GM12891 (cell line): ENCODE measurements around the gene MET.

Experiments used
- DNase-seq: peaks from one replicate; pipeline ENCODE4 v3.0.0; 2011; ENCODE audit warnings: low spot score; ENCODE audit not compliant: insufficient read length
- FAIRE-seq: peaks from 2 replicates; lab custom pipeline; 2011; peaks lifted over from hg19 to GRCh38; lab: Jason Lieb, UNC
- PAX5 ChIP-seq: IDR thresholded peaks from 2 replicates; pipeline ENCODE4 v1.6.1; 2011; ENCODE audit warnings: low read length, moderate library complexity, mild to moderate bottlenecking; ENCODE audit not compliant: insufficient read depth, severe bottlenecking
- POLR2A ChIP-seq: IDR thresholded peaks from 2 replicates; pipeline ENCODE4 v1.6.1; 2011; ENCODE audit warnings: low read depth, low read length, control low read depth
- POLR2AphosphoS5 ChIP-seq: IDR thresholded peaks from 2 replicates; pipeline ENCODE4 v1.6.1; 2011; ENCODE audit warnings: low read depth, low read length, control low read depth
- POU2F2 ChIP-seq: IDR thresholded peaks from 2 replicates; pipeline ENCODE4 v1.6.1; 2011; ENCODE audit warnings: low read depth, mild to moderate bottlenecking, control low read depth, low read length, moderate library complexity
- SPI1 ChIP-seq: IDR thresholded peaks from 2 replicates; pipeline ENCODE4 v1.6.1; 2011; ENCODE audit warnings: low read depth, low read length, control low read depth
- TAF1 ChIP-seq: IDR thresholded peaks from 2 replicates; pipeline ENCODE4 v1.6.1; 2011; ENCODE audit warnings: low read depth, low read length, control low read depth

Gene MET

DNA sequence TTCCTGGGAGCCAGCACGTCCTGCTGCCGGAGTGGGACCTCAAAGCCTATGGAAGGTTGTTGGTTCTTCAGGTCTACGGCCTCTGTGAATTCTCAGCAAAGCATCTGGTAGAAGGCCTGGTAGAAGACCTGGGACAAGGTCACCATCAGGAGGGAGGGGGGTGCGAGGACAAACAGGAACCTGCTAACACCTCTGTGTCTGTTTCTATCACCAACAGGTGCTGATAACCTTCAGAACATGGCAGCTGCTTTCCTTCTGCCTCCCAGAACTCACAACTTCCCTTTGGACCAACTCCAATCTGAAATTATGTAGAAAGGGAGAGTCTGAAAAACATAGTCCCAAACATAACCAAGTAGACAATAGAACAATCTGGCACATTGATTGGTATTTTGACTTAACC is 8.3 kb upstream of the MET start:
- FAIRE-seq, result no peak

DNA sequence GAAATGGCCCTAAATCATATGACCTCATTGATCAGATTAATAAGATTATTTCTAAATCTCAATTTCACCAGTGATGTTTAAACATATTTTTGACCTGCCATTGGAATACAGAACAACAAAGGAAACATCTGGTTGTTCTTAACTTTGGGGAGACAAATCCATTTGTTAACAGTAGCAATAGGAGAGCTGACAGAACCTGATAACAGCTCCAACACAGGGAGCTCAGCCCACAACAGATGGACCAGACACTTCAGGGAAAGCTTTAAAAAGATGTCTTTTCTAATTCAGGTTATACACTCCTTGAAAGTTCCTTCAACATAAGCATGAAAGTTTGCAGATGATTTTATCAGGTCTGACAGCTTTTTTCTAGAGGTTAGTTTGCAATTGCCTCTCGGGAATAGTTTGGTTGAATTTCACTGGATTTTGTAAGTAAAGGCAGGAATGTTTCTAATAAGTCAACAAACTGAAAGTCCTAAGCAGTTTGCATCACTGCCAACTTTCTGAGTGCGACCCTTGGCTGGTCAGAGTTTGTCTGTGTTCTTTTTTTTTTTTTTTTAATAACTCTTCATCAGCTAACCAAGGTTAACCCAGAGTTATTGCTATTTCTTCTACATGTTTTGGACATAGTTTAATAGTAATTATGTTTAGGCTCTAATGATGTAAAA is 6.5 kb upstream of the MET start:
- no peak for FAIRE-seq
- TF ChIP-seq POLR2AphosphoS5 (no peak), POLR2A (no peak), TAF1 (no peak), POU2F2 (no peak), PAX5 (no peak), SPI1 (no peak)

More for the DNA sequence above, 8.3 kb upstream of the MET start:
- no peak for DNase-seq
- no peak for TF ChIP-seq POLR2A
- no peak for TF ChIP-seq PAX5
- no peak for TF ChIP-seq TAF1
- TF ChIP-seq POLR2AphosphoS5, result no peak
- TF ChIP-seq POU2F2, result no peak
- no peak for TF ChIP-seq SPI1

GRCh38 chr7:116669769-116670168 is 2.2 kb upstream of the MET start:
- TF ChIP-seq POLR2AphosphoS5 (no peak), PAX5 (no peak), SPI1 (no peak), POLR2A (no peak), TAF1 (no peak), POU2F2 (no peak)
- FAIRE-seq (no peak), DNase-seq (no peak)

More for the DNA sequence above, 6.5 kb upstream of the MET start:
- no peak for DNase-seq

- no peak for DNase-seq
- FAIRE-seq, result no peak
- TF ChIP-seq POU2F2 (no peak), POLR2AphosphoS5 (no peak), PAX5 (no peak), SPI1 (no peak), TAF1 (no peak), POLR2A (no peak)
These were observed 1.5 kb upstream of the MET start for GRCh38 chr7:116670409-116671015.

DNA sequence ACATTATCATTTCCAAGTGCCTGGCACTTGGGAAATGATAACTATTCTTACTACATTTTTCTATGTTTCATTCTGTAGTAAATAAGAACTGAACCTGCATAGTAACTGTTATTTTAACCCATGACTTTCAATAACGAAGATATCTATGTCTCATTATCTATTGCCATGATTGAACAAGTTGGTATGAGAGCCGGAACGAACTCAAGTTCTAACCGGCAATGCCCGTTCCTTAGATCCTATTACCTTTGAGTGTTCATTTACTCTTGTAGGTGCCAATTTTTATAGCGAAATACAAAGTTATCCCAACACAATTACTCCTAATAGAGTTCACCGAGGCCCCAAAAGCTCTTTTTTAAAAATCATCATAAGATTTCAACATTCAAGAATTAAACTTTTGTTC is 885 bp upstream of the MET start:
- DNase-seq (no peak), FAIRE-seq (no peak)
- no peak for TF ChIP-seq POLR2A
- TF ChIP-seq TAF1, result no peak
- no peak for TF ChIP-seq PAX5
- TF ChIP-seq SPI1, result no peak
- TF ChIP-seq POU2F2, result no peak
- no peak for TF ChIP-seq POLR2AphosphoS5

DNA sequence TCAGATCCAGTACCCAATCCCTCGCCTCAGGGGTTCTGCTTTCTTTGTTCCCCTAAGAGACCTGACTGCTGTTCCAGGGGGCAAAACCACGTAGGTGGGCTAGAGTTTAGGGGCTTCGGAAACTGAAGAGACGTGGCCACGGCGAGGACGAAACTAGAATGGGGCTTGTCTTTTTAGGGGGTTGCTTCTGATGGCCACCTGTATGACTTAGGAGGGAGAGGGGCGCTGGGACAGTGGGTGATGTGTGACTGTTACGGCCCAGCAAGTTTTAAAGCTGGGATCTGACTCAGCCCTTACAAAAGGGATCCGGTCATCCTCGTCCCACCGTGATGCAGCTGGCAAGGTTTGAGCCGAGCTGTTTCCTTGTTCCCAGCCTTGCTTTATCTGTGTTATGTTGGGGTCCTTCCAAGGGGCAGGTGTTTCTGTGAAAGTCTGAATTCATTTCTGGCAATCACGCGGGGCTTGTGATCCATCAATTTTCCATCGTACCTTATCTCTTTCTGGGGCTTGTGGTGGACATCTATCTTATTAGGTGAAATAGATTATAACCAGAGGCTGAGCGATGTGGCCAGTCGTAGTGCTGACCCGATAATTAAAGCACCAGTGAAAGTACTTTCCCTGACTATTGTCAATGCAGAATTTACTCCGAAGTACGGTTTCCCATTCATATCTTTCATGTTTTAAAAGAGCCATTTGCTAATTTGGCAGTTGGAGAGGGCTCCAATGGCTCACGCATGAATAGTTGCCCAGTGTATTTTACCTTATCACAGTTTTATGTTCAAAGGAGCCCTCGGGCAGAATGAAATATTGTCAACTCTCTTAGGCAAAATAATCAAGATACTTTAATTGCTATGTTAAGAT is 830 bp downstream of the MET start:
- FAIRE-seq (no peak), DNase-seq (no peak)
- no peak for TF ChIP-seq SPI1
- TF ChIP-seq POLR2AphosphoS5, result no peak
- TF ChIP-seq TAF1, result no peak
- no peak for TF ChIP-seq POU2F2
- no peak for TF ChIP-seq PAX5
- no peak for TF ChIP-seq POLR2A

GRCh38 chr7:116673457-116673865 is 1.5 kb downstream of the MET start:
- FAIRE-seq, result no peak
- no peak for DNase-seq
- TF ChIP-seq POU2F2, result no peak
- TF ChIP-seq POLR2A, result no peak

DNA sequence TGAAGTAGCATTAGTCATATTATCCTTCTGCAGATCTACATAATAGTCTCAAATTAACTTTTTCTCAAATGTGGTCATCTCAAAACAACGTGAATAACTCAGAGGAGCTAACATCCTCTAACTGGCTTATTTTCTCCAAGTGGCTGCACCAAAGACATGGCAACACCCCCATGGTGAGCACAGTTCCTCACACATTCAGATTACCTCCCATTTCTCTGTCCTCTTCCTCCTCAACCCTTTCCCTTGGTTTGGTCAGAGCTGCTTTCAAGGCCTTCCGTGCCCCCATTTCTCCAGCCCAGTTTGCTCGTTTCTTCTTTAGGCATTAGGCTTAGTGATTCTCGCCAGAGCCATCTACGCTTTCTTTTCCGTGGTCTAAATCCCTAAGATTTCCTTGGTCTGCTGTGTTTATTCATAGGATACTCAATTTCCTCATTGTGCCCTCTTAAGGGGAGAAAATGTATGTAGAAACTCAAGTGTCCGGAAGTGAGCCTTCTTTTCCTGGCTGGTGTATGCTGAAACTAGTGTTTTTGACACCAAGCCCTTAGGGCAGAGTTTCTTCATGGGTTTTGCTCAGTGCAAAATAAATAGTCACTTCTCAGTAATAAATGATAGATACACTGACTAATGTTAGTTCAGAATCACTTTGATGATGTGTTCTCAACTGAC is 2.6 kb downstream of the MET start:
- no peak for FAIRE-seq
- DNase-seq, result no peak
- TF ChIP-seq TAF1, result no peak
- no peak for TF ChIP-seq PAX5
- no peak for TF ChIP-seq POLR2AphosphoS5
- no peak for TF ChIP-seq SPI1
- no peak for TF ChIP-seq POLR2A
- no peak for TF ChIP-seq POU2F2

DNA sequence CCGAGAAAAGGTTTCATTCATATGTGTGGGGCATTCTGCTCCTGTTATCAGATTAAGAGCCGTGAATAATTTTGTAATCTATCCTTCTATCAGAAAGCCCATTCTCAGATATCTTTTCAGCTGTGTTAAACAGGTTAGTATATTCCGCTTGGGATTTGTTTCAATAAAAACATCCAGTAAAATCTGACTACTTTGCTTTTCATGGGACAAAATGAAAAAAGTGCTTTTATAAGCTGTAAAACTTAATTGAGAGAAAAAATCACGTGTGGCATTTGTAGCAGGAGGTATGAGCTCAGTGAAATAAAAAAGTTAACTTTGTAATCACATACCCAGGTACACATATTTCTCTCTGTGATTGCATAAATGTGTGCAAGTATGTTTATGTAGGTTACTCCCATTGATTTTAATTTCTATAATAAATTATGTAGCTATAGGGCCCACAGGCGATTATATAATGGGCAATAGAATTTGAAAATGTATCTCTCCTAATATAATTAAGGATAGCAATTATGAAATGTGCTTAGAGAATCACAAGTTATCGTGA is 3.9 kb downstream of the MET start:
- no peak for FAIRE-seq
- TF ChIP-seq SPI1 (no peak), POLR2AphosphoS5 (no peak), PAX5 (no peak), TAF1 (no peak), POLR2A (no peak), POU2F2 (no peak)

More for the DNA sequence above, 3.9 kb downstream of the MET start:
- DNase-seq, result no peak
